ENCODE measurements around the gene CRYBB1.
"Not testable (repeated sequence)": the region's sequence is repeated elsewhere in the genome, so short reads cannot be mapped to it uniquely, and the experiment has no call there.

Gene CRYBB1

DNA sequence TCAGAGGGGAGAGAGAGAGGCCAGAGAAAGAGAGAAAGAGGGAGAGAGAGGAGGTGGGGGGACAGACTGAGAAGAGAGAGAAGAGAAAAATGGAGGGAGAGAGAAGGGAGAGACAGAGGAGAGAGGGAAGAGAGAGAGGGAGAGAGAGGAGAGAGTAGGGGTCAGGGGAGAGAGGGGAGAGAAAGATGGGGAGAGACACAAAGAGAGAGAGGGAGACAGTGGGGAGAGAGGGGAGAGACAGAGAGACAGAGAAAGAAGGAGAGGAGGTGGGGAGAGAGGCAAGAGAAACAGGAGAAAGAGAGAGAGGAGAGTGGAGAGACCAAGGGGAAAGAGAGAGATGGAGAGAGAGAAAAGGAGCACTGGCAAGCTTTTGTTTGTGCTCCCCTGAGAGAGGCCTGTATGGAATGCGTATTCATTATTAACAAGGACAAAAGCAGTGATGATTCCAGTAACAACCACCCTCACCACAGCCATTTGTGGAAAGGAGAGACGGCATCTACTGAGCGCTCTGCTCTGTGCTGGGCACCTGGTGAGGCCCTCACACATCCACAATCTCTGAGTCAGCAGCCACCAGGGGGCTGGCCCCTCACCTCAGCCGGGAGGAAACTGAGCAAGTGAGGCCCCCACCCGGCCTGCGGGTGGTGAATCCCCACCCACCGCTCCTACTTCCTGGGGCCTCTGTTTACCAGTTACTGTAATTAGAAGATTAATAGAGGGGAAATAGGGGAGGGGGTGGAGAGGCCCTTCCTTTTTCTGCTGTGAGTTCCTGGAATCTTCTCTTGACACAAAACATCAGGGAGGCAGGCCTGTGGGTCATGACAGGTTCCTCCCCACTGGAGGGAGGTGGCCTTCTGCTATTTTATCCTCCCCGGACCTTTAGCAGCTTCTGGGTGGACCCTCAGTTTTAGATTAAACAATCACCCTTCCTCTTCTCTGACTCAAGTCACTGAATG, 24.9 kb upstream of the CRYBB1 start:
- in situ Hi-C loops (cut with MboI; ENCODE audit: low sequenced_read_pairs) = no loop called here

DNA sequence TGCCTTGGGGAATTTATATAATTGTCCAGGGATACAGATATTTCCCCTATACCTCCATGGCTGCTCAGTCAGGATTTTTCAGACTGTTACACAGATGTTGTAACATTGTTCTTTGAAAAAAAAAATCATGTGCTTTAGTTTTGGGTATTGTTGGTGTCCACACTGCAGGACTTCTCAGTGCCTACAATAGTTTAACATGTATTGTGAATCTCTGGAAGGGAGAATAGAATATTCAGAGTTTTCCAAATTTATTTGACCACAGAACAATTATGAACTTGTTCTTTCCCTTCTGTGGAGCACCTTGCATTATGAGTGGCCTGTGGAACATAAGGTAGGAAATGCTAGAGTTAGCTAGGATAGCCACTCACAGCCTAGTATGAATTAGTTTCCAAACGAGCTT, 18.5 kb upstream of the CRYBB1 start:
- in situ Hi-C loops (cut with MboI; ENCODE audit: low sequenced_read_pairs) = no loop called here

DNA sequence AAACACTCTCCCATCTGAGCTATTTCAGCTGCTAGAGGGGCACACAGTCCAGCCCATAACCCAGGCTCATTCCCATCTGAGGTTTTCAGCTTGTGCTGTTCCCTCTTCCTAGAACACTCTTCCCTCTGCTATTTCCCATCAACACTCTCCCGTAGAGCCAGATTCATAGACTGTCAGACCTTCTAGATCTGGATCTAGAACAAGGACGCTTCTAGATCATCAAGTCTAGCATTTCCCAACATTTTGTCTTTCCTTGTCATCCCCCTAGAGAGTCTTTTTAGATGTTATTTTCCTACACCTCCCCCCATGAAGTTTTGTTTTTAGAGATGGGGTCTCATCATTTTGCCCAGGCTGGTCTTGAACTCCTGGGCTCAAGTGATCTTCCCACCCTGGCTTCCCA, 17.3 kb upstream of the CRYBB1 start:
- in situ Hi-C loops (cut with MboI; ENCODE audit: low sequenced_read_pairs) = no loop called here

DNA sequence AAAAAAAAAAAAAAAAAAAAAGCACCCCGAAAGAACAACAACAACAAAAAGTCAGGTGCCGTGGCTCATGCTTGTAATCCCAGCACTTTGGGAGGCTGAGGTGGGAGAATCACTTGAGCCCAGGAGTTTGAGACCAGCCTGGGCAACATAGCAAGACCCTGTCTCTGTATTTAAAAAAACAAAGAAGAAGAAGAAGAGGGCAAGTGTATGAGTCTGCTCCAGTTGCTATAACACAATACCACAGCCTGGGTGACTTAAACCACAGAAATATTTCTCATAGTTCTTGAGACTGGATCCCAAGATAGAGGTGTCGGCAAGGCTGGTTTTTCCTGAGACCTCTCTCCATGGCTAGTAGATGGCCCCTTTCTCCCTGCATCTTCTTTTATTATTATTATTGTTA, 16.4 kb upstream of the CRYBB1 start:
- in situ Hi-C loops (cut with MboI; ENCODE audit: low sequenced_read_pairs) = no loop called here

DNA sequence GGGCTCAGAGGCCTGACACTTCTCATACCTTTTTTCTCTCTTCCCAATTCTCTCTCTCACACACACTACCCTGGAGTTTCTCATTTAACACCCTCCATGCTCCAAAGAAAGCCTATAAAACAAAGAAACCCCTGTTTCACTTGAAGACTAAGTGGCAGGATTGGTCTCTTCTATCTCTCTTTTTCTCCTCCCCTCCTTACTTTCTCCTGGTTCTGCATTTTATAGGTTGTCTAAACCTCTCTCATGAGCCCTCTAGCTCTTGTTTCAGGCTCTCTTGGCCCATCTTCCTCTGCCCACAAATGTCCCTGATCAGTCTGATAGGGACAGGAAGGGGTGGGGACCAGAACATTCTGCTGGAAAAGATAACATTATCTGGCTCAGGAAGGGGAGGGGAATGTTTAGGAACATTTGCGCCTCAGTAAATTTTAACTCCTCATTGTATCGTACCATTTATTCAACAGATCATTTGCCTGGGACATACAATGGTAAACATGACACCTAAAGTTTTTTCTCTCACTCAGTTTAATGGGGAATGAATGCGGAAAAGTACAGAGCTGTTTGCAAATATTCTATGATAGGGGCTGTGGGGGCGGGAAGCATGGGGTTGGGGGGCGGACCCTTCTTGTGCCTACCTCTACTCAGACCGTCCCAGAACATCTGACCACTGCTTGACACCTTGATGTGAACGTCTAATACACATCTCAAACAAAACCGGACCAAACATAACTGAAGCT, 14.8 kb upstream of the CRYBB1 start:
- in situ Hi-C loops (cut with MboI; ENCODE audit: low sequenced_read_pairs) = no loop called here

DNA sequence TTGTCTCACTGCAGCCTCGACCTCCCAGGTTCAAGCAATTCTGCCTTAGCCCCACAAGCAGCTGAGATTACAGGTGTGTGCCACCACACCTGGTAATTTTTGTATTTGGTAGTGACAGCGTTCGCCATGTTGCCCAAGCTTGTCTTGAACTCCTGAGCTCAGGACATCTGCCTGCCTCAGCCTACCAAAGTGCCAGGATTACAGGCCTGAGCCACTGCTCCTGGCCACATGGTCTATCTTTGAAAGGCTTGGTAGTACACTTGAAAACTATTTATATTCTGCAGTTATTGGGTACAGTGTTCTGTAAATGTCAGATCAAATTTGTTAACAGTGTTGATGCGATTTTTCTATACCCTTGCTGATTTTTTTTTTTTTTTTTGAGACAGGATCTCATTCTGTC, 13.5 kb upstream of the CRYBB1 start:
- in situ Hi-C loops (cut with MboI; ENCODE audit: low sequenced_read_pairs) = no loop called here

DNA sequence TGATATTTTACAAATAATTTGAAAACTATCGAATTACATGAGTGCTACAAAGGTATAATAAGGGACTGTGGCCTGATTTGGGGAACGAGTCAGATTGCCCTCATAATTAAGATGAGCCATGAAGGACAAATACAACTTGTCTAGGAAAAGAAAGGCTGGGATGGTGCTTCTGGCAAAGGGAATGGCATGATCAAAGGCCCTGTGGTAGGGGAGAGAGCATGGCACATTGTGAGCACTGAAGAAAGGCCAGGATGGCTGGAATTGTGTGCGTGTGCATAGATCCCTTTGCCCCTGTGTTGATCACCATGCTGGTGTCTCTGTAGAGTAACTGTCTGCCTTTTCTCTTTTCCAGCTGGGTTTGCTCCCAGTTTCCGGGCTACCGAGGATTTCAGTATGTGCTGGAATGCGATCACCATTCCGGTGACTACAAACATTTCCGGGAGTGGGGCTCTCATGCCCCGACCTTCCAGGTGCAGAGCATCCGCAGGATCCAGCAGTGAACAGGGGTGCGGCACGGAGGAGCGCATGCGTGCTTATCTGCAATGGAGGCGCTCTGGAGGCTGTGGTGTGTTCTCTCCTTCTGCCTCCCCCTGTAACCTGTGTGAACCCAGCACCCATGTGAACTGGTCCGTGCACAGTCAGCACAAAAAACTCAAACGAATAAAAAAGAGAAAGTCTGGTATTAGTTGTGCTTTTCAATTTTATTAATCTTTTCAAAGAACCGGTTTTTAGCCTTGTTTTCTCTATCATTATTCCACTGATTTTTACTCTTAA, 12.3 kb upstream of the CRYBB1 start:
- in situ Hi-C loops (cut with MboI; ENCODE audit: low sequenced_read_pairs) = no loop called here

DNA sequence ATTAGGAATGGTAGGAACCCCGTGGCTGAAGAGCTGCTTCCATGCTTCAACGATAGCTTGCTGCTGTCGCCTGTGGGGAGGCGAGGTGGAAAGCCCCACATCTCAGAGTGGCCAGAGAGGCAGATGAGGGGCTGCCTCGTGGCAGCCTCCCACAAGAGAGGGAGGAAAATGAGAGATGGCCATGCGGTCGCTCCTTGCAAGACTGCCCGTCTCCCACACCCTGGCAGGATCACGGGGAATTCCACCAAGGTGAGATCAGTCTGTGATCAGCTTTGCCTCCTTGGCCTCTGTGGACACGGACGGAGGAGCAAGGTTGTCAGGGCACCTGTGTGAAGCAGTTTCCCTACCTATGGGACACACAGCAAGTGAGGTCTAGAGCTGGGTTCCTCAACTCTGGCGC, 7.0 kb upstream of the CRYBB1 start:
- in situ Hi-C loops (cut with MboI; ENCODE audit: low sequenced_read_pairs) = no loop called here

DNA sequence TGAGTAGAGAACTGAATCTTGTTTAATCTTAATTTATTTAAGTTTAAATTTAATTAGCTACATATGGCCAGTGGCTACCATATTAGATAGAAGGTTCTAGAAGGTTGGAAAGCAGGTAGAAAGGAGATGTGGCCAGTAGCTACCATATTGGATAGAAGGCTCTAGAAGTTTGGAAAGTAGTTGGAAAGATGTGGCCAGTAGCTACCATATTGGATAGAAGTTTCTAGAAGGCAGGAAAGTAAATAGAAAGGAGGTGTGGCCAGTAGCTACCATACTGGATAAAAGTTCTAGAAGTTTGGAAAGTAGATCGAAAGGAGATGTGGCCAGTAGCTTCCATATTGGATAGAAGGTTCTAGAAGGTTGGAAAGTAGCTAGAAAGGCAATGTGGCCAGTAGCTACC, 6.2 kb upstream of the CRYBB1 start:
- in situ Hi-C loops (cut with MboI; ENCODE audit: low sequenced_read_pairs) = no loop called here

DNA sequence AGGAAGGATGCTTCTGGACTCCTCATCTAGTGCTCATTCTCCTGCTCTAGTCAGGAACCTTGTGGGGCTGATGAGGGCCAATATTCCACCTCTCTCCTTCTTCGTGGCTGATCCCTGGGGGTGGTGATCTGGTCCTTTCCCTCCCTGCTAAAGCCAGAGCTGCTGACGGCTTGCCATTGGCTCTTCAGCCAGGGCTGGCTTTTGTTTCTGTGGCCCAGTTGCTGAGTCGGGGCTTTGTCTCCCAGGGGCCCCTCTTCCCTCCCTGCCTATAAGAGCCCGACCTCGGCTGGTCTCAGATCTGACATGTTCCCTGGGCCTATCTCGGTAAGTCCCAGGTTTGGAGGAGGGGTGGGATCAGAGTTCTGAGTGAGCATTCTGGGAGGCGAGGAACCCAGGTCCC, 3.8 kb upstream of the CRYBB1 start, which contains the start of gene CRYBA4:
CRYBA4 (plus strand) TSS at position 301 of the 400 bp plus-strand sequence. CDS start 634 bp downstream, outside the sequence.
- in situ Hi-C loops (cut with MboI; ENCODE audit: low sequenced_read_pairs) = no loop called here

DNA sequence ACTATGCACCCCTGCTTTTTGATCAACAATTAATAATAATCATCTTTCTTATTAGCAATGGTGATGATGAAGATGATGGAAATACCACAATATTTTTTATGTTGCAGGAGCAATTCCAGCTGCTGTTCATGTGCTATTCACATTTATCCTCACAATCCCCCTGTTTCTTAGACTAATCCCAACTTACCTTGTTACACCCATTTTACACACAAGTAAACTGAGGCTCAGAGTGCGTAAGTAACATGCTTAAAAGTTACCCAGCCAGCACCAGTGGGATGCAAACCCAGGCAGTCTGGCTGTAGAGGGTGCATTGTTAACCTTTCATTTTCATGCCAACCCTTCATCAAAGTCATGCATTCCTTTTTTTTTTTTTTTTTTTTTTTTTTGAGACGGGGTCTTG, 2.4 kb upstream of the CRYBB1 start:
- in situ Hi-C loops (cut with MboI; ENCODE audit: low sequenced_read_pairs) = no loop called here

DNA sequence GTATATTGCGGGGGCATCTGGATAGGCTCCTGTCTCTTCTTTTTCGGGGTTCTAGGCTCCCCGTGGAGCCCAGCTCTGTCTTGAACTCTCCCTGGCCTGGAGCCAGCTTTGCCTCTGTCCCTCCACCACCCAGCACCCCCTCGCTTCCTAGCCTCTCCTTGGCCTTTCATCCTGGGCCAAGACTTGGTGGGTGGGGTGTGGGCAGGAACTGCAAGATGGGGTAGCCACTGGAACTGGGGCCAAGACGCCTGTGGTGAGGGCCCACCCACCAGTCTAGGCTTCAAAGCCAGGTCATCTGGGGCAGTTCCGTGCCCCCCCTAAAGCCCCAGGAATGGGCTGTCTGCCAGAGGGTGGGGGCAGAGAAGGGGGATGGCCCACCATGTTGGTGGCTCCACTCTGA, 1.7 kb upstream of the CRYBB1 start:
- in situ Hi-C loops (cut with MboI; ENCODE audit: low sequenced_read_pairs) = no loop called here

DNA sequence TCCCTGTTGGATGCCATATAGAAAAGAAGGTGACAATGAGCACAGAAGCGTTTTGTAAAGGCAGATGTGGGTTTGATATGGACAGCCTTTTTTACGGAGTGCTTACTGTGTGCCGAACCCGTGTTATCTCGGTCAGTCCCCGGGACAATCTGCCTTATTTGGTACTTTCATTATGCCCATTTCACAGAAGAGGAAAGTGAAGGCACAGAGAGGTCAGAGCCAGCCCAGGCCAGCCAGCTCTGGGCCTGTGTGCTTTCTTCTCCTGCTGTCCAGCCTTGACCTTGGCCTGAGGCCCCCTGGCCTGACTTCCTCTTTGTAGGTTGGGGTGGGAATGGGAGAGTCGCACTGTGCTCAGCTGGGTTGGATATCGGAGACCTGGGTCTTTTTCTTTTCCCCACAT, 628 bp upstream of the CRYBB1 start:
- in situ Hi-C loops (cut with MboI; ENCODE audit: low sequenced_read_pairs) = no loop called here

DNA sequence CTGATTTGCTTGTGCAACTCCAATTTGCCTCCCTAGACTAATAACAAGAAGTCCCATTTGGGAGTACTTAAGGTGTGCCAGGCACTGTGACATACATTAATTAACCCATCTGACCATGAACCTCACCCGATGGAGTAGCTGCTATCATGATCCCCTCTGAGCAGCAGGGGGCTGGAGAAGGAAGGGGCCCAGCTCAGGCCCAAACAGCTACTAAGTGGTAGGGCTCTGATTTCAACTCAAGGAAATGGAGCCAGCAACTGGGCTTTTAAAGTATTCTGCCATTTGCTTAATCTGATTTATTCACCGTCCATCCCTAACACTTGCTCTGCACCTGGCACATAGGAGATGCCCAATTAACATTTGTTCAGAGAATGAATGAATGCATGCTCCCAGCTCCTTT, 1.2 kb downstream of the CRYBB1 start:
- in situ Hi-C loops (cut with MboI; ENCODE audit: low sequenced_read_pairs) = no loop called here

DNA sequence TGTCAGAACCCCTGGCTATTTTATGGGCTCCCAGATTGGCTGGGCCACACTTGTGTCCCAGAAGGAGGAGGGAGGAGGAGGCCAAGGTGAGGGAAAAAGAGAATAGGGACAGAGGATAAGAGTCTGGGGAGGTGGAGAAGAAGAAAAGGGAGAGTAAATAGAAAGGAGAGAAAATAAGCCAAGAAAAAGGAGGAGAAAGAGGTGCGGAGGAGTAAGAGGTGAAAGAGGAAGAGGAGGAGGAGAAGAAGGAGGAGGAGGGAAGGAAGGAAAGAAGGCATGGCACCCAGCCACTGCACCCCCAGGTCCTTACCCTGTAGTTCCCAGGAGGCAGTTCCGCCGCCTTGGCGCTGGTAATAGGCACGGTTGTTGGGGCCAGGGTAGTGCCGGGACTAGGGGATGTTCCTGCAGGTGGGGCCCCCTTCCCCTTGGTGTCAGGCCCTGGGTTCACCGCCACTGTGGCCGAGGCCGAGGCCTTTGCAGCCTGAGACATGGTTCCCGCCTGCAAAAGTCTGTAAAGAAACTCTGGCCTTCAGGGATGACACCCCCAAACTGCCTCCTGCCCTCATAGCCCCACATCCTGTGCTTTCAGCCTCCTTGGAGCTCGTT, 1.9 kb downstream of the CRYBB1 start:
- in situ Hi-C loops (cut with MboI; ENCODE audit: low sequenced_read_pairs) = no loop called here

DNA sequence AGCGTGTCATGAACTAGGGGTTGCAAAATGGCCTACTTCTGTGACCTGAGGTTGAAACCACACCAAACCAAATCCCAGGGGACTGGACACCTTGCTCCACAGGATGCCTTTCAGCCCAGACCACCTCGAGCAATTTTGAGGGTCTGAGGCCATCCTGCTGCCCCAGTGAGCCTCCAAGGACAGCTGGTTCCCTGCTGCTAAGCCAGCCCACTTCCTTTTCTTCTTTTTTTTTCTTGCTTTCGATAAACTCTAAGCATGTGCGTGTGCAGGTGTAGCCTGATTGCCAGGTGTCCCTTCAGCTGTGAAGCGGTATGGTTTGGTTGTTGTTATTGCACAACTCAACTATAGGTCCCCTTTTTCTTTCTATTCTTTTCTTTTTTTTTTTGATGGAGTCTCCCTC, 2.7 kb downstream of the CRYBB1 start:
- in situ Hi-C loops (cut with MboI; ENCODE audit: low sequenced_read_pairs) = no loop called here

DNA sequence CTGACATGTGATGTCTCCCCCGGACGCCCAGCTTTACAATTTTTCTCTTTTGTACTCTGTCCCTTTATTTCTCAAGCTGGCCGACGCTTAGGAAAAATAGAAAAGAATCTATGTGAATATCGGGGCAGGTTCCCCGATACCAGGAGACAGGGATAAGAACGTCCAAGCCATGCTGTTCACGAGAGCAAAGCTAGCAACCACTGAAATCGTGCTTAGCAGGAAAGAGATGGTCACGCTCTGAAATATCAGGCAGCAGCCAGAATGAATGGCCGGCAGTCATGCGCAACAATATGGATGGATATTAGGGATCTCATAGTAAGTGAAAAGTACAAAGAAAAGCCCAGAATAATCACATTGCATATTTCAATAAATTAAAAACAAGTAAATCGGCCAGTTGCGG, 3.5 kb downstream of the CRYBB1 start:
- in situ Hi-C loops (cut with MboI; ENCODE audit: low sequenced_read_pairs) = no loop called here

DNA sequence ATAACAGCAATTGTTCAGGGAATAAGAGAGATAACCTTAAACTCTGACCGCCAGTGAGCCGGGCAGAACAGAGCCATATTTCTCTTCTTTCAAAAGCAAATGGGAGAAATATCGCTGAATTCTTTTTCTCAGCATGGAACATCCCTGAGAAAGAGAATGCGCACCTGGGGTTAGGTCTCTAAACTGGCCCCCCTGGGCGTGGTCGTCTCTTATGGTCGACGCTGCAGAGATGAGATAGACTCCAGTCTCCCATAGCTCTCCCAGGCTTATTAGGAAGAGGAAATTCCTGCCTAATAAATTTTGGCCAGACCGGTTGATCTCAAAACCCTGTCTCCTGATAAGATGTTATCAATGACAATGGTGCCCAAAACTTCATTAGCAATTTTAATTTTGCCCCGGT, 4.1 kb downstream of the CRYBB1 start:
- in situ Hi-C loops (cut with MboI; ENCODE audit: low sequenced_read_pairs) = not testable (repeated sequence)

DNA sequence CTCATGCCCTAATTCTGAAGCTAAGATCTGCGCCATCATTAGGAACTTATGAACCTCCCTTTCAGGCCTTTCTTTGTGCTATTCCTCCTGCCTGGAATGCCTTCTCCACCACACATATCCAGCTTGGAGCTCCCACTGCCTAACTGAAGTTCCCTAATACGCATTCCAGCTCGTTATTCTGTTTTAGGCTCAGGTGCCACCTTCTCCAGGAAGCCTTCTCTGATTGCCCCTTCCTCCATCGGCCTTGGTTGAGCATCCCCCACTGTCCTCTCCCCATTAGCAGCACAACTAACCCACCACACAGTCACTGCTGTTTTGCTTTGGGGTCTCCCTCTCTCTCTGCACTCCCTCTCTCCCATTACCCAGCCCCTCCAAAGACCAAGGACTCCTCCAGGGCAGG, 5.2 kb downstream of the CRYBB1 start:
- in situ Hi-C loops (cut with MboI; ENCODE audit: low sequenced_read_pairs) = no loop called here

DNA sequence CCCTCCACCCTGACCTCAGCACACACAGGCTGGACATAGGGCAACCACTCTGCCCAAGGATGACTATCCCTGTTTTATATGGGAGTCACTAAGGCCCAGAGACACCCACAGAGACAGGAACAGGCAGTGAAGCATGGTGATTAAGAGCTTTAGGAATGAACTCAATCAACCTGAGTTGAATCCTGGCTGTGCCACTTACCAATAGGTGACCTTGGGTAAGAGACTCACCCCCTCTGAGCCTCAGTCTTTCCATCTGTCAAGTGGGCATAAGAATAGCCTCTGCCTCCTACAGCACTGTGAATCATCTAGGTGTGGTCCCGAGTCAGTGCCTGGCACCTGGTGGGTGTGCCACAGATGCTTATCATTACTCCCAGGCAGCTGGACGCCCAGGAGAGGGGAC, 6.8 kb downstream of the CRYBB1 start:
- in situ Hi-C loops (cut with MboI; ENCODE audit: low sequenced_read_pairs) = no loop called here
